ENCODE measurements around the gene PCLO.

GRCh38 chr7:83053965-83054364 lies 108.7 kb downstream of the PCLO start:
- TF ChIP-seq ELF4 (IDR thresholded peaks at IDR 0.05) (no peak), PKNOX1 (IDR thresholded peaks at IDR 0.05) (no peak), FOXA1 (IDR thresholded peaks at IDR 0.05) (no peak), CTBP1 (IDR thresholded peaks at IDR 0.05; ENCODE audit: borderline replicate concordance) (no peak), BHLHE40 (IDR thresholded peaks at IDR 0.05; ENCODE audit: borderline replicate concordance) (no peak), ARNT (IDR thresholded peaks at IDR 0.05) (no peak), SP1 (IDR thresholded peaks at IDR 0.05) (no peak), SUZ12 (IDR thresholded peaks at IDR 0.05) (no peak), FOXM1 (IDR thresholded peaks at IDR 0.05; ENCODE audit: borderline replicate concordance) (no peak), HDGF (IDR thresholded peaks at IDR 0.05; ENCODE audit: borderline replicate concordance) (no peak), TARDBP (IDR thresholded peaks at IDR 0.05) (no peak), LEF1 (IDR thresholded peaks at IDR 0.05; ENCODE audit: borderline replicate concordance) (no peak)
